IMR-90 (cell line): ENCODE data around the gene CBFA2T3. TPM values are rescaled to one million over a fixed set of nuclear protein-coding genes. Genes with fewer than 3 reads are reported as not detected.

Experiments used
- ATAC-seq: fragments of 200-7000 bp; cut with Tn5 transposase; 2 replicates; pipeline ENCODE4 v1.9.1; 2020; ENCODE audit warnings: low read depth, mild to moderate bottlenecking, moderate library complexity
- BruUV-seq: library from RNA; stranded (reverse); fragments of 400-500 nt; replicated peaks from 2 replicates; lab custom pipeline; 2021; lab: Mats Ljungman, UMichigan
- CTCF ChIA-PET: fragments of 300-600 bp; formaldehyde crosslinking; extraction: SDS; loops from one replicate; lab custom pipeline; 2021; ENCODE audit warnings: antibody characterized with exemption; lab: Yijun Ruan, JAX
- POLR2A ChIA-PET: fragments of 300-600 bp; sonication (Branson Sonifier 250); formaldehyde crosslinking; loops from one replicate; lab custom pipeline; 2022; ENCODE audit warnings: antibody characterized with exemption; ENCODE audit not compliant: unreplicated experiment; lab: Charles Lee
- DNase-seq: peaks from one replicate; pipeline ENCODE4 v3.0.0; 2013
- H2AFZ ChIP-seq: replicated peaks from 2 replicates; pipeline ENCODE3; 2013; ENCODE audit warnings: low read length, mild to moderate bottlenecking; ENCODE audit not compliant: poor library complexity
- H2AK5ac ChIP-seq: 2 replicates; pipeline ENCODE4 v1.6.1; 2013; ENCODE audit warnings: low read depth, low read length, inconsistent platforms
- H2AK9ac ChIP-seq: replicated peaks from 2 replicates; pipeline ENCODE3; 2013; ENCODE audit warnings: mild to moderate bottlenecking, low read depth, low read length, moderate library complexity; ENCODE audit not compliant: poor library complexity
- H2BK120ac ChIP-seq: 2 replicates; pipeline ENCODE4 v1.6.1; 2013; ENCODE audit warnings: low read depth, low read length, inconsistent platforms
- H2BK15ac ChIP-seq: 3 replicates; pipeline ENCODE4 v1.6.1; 2013; ENCODE audit warnings: low read depth, low read length, inconsistent platforms
- H2BK20ac ChIP-seq: 2 replicates; pipeline ENCODE4 v1.6.1; 2013; ENCODE audit warnings: low read depth, mild to moderate bottlenecking, inconsistent platforms, low read length, moderate library complexity
- H2BK5ac ChIP-seq: 2 replicates; pipeline ENCODE4 v1.6.1; 2013; ENCODE audit warnings: mild to moderate bottlenecking, low read depth, low read length, inconsistent platforms; ENCODE audit not compliant: poor library complexity, severe bottlenecking
- H3K14ac ChIP-seq: replicated peaks from 2 replicates; pipeline ENCODE4 v1.6.1; 2013; ENCODE audit warnings: low read depth, low read length, inconsistent platforms
- H3K18ac ChIP-seq: 2 replicates; pipeline ENCODE4 v1.6.1; 2013; ENCODE audit warnings: low read depth, low read length, control low read depth
- H3K23ac ChIP-seq: 2 replicates; pipeline ENCODE4 v1.6.1; 2013; ENCODE audit warnings: low read depth, low read length, inconsistent platforms
- H3K27ac ChIP-seq: 2 replicates; pipeline ENCODE4 v1.5.1; 2013; ENCODE audit warnings: mild to moderate bottlenecking, control low read depth, low read length; ENCODE audit not compliant: insufficient read depth
- H3K27me3 ChIP-seq: 2 replicates; pipeline ENCODE4 v1.6.1; 2013; ENCODE audit warnings: low read length; ENCODE audit not compliant: control insufficient read depth, insufficient read depth
- H3K36me3 ChIP-seq: 2 replicates; pipeline ENCODE4 v1.6.1; 2013; ENCODE audit warnings: low read length, mixed read lengths; ENCODE audit not compliant: control insufficient read depth, insufficient read depth
- H3K4ac ChIP-seq: 2 replicates; pipeline ENCODE4 v1.6.1; 2013; ENCODE audit warnings: low read depth, low read length, inconsistent platforms
- H3K4me1 ChIP-seq: 2 replicates; pipeline ENCODE4 v1.6.1; 2013; ENCODE audit warnings: low read length, mixed read lengths; ENCODE audit not compliant: control insufficient read depth, insufficient read depth
- H3K4me2 ChIP-seq: 2 replicates; pipeline ENCODE4 v1.6.1; 2013; ENCODE audit warnings: low read depth, mild to moderate bottlenecking, control low read depth, low read length, moderate library complexity
- H3K4me3 ChIP-seq: 2 replicates; pipeline ENCODE4 v1.5.1; 2013; ENCODE audit warnings: low read depth, mild to moderate bottlenecking, control low read depth, low read length, moderate library complexity; ENCODE audit not compliant: insufficient read depth
- H3K56ac ChIP-seq: 2 replicates; pipeline ENCODE4 v1.6.1; 2013; ENCODE audit warnings: low read length, inconsistent platforms; ENCODE audit not compliant: insufficient read depth; ENCODE audit errors: extremely low read depth
- H3K79me1 ChIP-seq, 2 experiments: 2 replicates each; pipeline ENCODE4 v1.6.1; 2013; ENCODE audit warnings: low read length in 2 of 2, inconsistent platforms in 1 of 2, low read depth in 1 of 2
- H3K9ac ChIP-seq: 2 replicates; pipeline ENCODE4 v1.6.1; 2013; ENCODE audit warnings: low read depth, low read length, control low read depth
- H3K9me1 ChIP-seq: 2 replicates; pipeline ENCODE4 v1.6.1; 2013; ENCODE audit warnings: low read length, inconsistent platforms; ENCODE audit not compliant: insufficient read depth
- H3K9me3 ChIP-seq: 2 replicates; pipeline ENCODE4 v1.6.1; 2013; ENCODE audit warnings: low read length; ENCODE audit not compliant: control insufficient read depth, insufficient read depth
- H4K20me1 ChIP-seq: 2 replicates; pipeline ENCODE4 v1.6.1; 2013; ENCODE audit warnings: low read length, inconsistent platforms; ENCODE audit not compliant: insufficient read depth
- H4K5ac ChIP-seq: 2 replicates; pipeline ENCODE4 v1.6.1; 2013; ENCODE audit warnings: mild to moderate bottlenecking, low read depth, low read length, control low read depth
- H4K8ac ChIP-seq, 2 experiments: 2 replicates each; pipeline ENCODE4 v1.6.1; 2013; ENCODE audit warnings: low read depth in 2 of 2, low read length in 2 of 2, control low read depth in 1 of 2, inconsistent platforms in 1 of 2
- H4K91ac ChIP-seq: 2 replicates; pipeline ENCODE4 v1.6.1; 2013; ENCODE audit warnings: low read depth, low read length, inconsistent platforms; ENCODE audit not compliant: insufficient read depth
- FOS ChIP-seq: fragments of 150-350 bp; IDR thresholded peaks from 2 replicates; pipeline ENCODE4 v1.6.1; 2016; ENCODE audit warnings: low read depth, low read length
- RCOR1 ChIP-seq: IDR thresholded peaks from 2 replicates; pipeline ENCODE4 v1.6.1; 2012; ENCODE audit warnings: mild to moderate bottlenecking, low read length, improper control_type of control experiment; ENCODE audit not compliant: insufficient replicate concordance
- WGBS, 2 experiments: methylation state at CpG; one replicate each; pipeline versions ENCODE4 v1.1.5 to v1.1.7; 2013; ENCODE audit warnings: missing lambda C conversion rate in 2 of 2; ENCODE audit not compliant: insufficient read length in 1 of 2; ENCODE audit errors: extremely low coverage in 2 of 2; 5-methylcytosine and 5-hydroxymethylcytosine counted together
- dilution Hi-C: fragments of 300-500 bp; cut with HindIII; formaldehyde crosslinking; loops from one replicate; pipeline ENCODE4 v1.14.3; 2018; ENCODE audit warnings: low sequenced_read_pairs; ENCODE audit not compliant: unreplicated experiment
- in situ Hi-C: fragments of 300-500 bp; cut with MboI; formaldehyde crosslinking; loops from 3 replicates; pipeline ENCODE4 v1.14.3; 2019; ENCODE audit warnings: low sequenced_read_pairs, inconsistent platforms, mixed read lengths
- intact Hi-C: fragments of 100-400 bp; cut with micrococcal nuclease; formaldehyde crosslinking; loops from 2 replicates; pipeline ENCODE4 v1.10.0; 2022
- polyA plus RNA-seq, 3 experiments: library from polyadenylated mRNA; depleted of rRNA; stranded (reverse); fragments of >200 nt; gene quantifications; 2 replicates each; pipeline ENCODE4 v1.2.3, GENCODE V29; 2012; ENCODE audit warnings: low replicate concordance in 1 of 3
- total RNA-seq: library from RNA; depleted of rRNA; stranded (reverse); fragments of >200 nt; gene quantifications from 2 replicates; pipeline ENCODE4 v1.2.3, GENCODE V29; 2012

The CBFA2T3 gene
- total and polyA plus RNA-seq, 2 of the 4 experiments (the other 2 are of a cell fraction): not detected

- no peak overlapping the region for H3K18ac ChIP-seq
- H3K36me3 ChIP-seq: no peaks in the 10 kb centered on the region
- H3K56ac ChIP-seq: no peak overlapping the region
- H3K27me3 ChIP-seq: peaks cover 70% of the 10 kb centered on the region
- H2AK9ac ChIP-seq: no peak overlapping the region
- no peak for ATAC-seq
- no peaks in the 10 kb centered on the region for H3K9me1 ChIP-seq
- no peak overlapping the region for H3K4ac ChIP-seq
- H3K4me1 ChIP-seq: no peaks in the 10 kb centered on the region
- TF ChIP-seq RCOR1 (no peak), FOS (no peak)
- H2BK15ac ChIP-seq: no peak overlapping the region
- no peaks in the 10 kb centered on the region for H3K79me1 ChIP-seq
- CTCF ChIA-PET: no interaction called here
- H2AK5ac ChIP-seq: no peak overlapping the region
- dilution Hi-C loops: no loop called here
- H3K23ac ChIP-seq: no peak overlapping the region
- H3K9ac ChIP-seq: no peak overlapping the region
- POLR2A ChIA-PET: no interaction called here
- no peak overlapping the region for H4K91ac ChIP-seq
- H4K20me1 ChIP-seq: no peaks in the 10 kb centered on the region
- 89% methylated on average over 11 of the region's 18 CpGs; no CpG with 5 or more reads in 1 of the 2 experiments for WGBS, 2 experiments
- no peak overlapping the region for H4K5ac ChIP-seq
- H2BK120ac ChIP-seq: no peak overlapping the region
- no TSS peak for BruUV-seq
- intact Hi-C loops: no loop called here
- H3K27ac ChIP-seq: no peak overlapping the region
- DNase-seq: no peak
- no peaks in the 10 kb centered on the region for H3K9me3 ChIP-seq
- in situ Hi-C loops: no loop called here
- no peak overlapping the region for H3K14ac ChIP-seq
- H2BK20ac ChIP-seq: no peak overlapping the region
- no peak overlapping the region for H3K4me2 ChIP-seq
- H4K8ac ChIP-seq: no peak overlapping the region
- H2AFZ ChIP-seq: no peak overlapping the region
- no peak overlapping the region for H3K4me3 ChIP-seq
- no peak overlapping the region for H2BK5ac ChIP-seq
Measured at GRCh38 chr16:88943131-88943664, 33.8 kb downstream of the CBFA2T3 start.
